Stimulated activated effector memory CD8-positive, alpha-beta T cell treated with anti-CD3 and anti-CD28 coated beads, Interleukin-12 subunit alpha, Interleukin-12 subunit beta, amount 100 ng/mL, for 72 hours (primary cell): ENCODE measurements around the gene SLC26A1.
A peak's percentile ranks its signal among the peaks of the same experiment; 100 is the strongest.

Experiments
- ATAC-seq: fragments of 150-1000 bp; cut with Tn5 transposase; 2 replicates; pipeline ENCODE4 v1.10.0; 2021
- DNase-seq, 2 donors: peaks; one replicate each; pipeline ENCODE4 v3.0.0; 2021 to 2022; ENCODE audit warnings: low spot score in 2 of 2
- H3K27ac Mint-ChIP-seq: one replicate; pipeline ENCODE4 v1.8.0; 2022; ENCODE audit warnings: mild to moderate bottlenecking, mixed read lengths
- H3K36me3 Mint-ChIP-seq: one replicate; pipeline ENCODE4 v1.8.0; 2022; ENCODE audit warnings: mild to moderate bottlenecking, mixed read lengths
- H3K4me1 Mint-ChIP-seq: one replicate; pipeline ENCODE4 v1.8.0; 2022; ENCODE audit warnings: mixed read lengths
- H3K4me3 Mint-ChIP-seq: one replicate; pipeline ENCODE4 v1.8.0; 2022; ENCODE audit warnings: mild to moderate bottlenecking, mixed read lengths
- H3K9me3 Mint-ChIP-seq: one replicate; pipeline ENCODE4 v1.8.0; 2022; ENCODE audit warnings: mixed read lengths

SLC26A1 gene

DNA sequence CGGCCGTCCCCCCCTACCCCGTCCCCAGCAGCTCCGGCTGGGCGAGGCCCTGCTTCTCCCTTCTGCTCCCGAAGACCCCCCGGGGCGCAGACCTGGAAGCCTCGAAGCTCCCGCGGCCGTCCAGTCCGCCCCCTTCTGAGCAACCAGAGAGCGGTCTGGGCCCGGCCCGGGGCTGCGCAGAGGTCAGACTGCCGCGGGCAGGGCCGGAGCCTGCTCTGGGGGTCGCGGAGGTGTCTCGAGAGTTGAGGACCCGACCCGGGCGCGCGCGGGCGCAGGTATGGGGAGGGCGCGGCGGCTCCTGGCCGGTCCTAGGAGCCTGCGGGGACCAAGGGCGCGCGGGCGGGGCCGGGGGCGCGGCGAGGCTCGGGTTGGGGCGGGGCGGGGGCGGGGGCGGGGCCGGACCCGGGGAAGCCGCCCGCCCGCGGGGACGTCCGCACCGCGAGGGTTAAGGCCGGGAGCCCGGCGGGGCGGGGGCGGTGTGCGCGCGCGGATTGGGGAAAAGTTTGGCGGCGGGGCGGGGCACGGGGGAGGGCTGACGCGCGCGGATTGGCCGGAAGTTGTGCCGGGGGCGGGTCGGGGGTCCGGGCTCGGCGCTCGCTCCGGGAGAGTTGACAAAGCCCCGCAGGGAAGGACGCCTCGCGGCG lies 17.9 kb upstream of the SLC26A1 start, which contains the start of gene FGFRL1:
TSS of gene FGFRL1 (plus strand) at position 605 of the 644 bp plus-strand sequence. CDS start 860 bp downstream, outside the sequence.
- Mint-ChIP-seq H3K4me1 (peaks cover 16% of the 10 kb centered on the region), H3K4me3 (peak within 1 kb of the TSS; percentile 89), H3K36me3 (peaks cover 7% of the 10 kb centered on the region), H3K9me3 (no peaks in the 10 kb centered on the region), H3K27ac (peak within 1 kb of the TSS; percentile 90)
- DNase-seq: peak; percentile 86 to 91
- peak; percentile 56 for ATAC-seq

DNA sequence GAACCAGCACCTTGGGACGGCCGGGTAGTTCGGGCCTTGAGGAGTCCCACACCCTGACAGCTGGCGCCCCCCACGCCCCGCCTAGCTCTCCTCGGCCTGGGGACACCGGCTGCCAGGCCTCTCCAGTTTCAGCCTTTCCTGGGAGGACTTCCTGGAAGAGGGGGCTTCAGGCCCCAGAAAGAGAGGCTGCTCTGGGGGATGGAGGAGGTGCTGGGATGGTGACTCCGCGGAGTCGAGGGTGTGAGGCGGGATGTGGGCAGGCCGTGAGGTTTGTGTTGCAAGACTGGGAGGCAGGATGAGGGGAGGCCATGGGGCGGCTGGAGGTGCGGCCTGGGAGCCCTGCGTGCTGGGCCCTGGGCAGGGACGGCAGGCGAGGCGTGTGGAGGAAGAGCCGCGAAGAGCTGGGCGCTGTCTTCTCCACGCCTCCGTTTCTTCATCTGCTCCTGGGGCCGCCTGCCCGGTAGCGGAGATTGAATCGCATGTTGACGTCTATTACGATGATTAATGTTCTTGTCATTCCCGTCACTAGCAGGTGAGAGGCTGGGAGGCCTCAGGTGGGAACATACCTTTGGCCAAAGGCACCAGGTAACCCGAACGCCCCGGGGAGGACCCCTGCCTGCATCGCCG lies 17.3 kb upstream of the SLC26A1 start:
- H3K4me3 Mint-ChIP-seq: peak overlapping the region; percentile 89
- peaks cover 7% of the 10 kb centered on the region for H3K36me3 Mint-ChIP-seq
- H3K27ac Mint-ChIP-seq: peak overlapping the region; percentile 90
- DNase-seq (peak; percentile 55 to 88), ATAC-seq (peak; percentile 75)
- peaks cover 16% of the 10 kb centered on the region for H3K4me1 Mint-ChIP-seq
- no peaks in the 10 kb centered on the region for H3K9me3 Mint-ChIP-seq

DNA sequence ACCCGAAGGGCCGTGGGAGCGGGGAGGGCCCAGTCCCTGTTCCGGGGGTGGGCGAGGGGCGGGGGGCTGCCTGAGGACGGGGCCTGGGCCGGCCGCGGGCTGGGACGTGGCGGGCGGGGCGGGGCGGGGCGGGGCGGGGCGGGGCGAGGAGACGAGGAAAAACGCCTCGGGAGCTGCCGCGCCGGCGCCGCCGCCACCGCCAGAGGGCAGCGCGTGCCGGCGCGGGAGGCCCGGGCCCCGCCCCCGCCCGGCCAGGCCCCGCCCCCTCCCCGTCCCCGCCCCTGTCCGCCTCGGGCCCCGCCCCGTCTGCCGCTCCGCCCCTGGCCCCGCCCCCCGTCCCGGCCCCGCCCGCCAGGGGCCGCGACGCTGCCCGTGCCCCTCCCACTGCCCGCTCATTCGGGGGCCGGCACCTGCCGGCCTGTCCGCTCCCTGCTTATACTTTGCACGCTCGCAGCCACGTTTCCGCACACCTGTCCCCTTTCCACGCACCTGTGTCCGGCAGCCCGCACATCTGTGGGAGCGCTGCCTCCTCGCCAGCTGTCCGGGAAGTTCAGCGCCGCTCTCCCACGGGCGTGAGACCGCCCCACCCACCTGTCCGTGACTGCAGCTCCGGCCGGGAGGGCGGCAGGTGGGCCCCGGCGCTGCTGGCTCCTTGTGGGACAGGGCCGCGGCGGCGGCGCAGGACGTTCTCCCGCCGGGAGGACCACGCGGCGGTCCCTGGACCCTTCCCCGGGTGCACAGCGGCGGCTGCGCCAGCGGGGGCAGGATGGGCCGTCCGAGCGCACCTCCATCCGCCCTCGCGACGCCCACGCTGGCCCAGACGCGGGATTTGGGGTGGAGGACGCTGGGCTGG lies 16.6 kb upstream of the SLC26A1 start:
- Mint-ChIP-seq H3K36me3 (peaks cover 7% of the 10 kb centered on the region), H3K27ac (peak overlapping the region; percentile 90), H3K4me3 (peak overlapping the region; percentile 89), H3K9me3 (no peaks in the 10 kb centered on the region), H3K4me1 (peaks cover 16% of the 10 kb centered on the region)
- peak; percentile 43 for ATAC-seq
- peak; percentile 75 to 85 for DNase-seq

GRCh38 chr4:1008840-1009541 lies 15.8 kb upstream of the SLC26A1 start:
- H3K27ac Mint-ChIP-seq: peak overlapping the region; percentile 83
- H3K4me3 Mint-ChIP-seq: peak overlapping the region; percentile 89
- H3K9me3 Mint-ChIP-seq: no peaks in the 10 kb centered on the region
- ATAC-seq (peak; percentile 3), DNase-seq (peak; percentile 41 to 79)
- H3K36me3 Mint-ChIP-seq: peaks cover 7% of the 10 kb centered on the region
- H3K4me1 Mint-ChIP-seq: peaks cover 16% of the 10 kb centered on the region

DNA sequence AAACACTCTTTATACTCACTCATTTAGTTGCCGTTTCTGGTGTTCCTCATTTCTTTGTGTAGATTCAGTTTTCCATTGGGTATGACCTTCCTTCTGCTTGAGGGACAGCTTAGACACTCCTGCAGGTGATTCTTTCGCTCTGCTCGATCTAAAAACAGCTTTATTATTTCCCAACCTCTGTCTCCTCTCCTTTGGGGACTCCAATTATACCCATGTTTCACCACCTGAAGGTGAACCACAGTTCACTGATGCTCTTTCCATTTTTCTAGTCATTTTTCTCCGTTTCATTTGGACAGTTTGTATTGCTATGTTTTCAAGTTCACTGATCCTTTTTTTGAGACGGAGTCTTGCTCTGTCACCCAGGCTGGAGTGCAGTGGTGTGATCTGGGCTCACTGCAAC lies 13.7 kb upstream of the SLC26A1 start:
- H3K27ac Mint-ChIP-seq: no peak overlapping the region
- peaks cover 7% of the 10 kb centered on the region for H3K36me3 Mint-ChIP-seq
- DNase-seq: no peak
- no peak overlapping the region for H3K4me3 Mint-ChIP-seq
- ATAC-seq: no peak
- H3K4me1 Mint-ChIP-seq: peaks cover 16% of the 10 kb centered on the region
- H3K9me3 Mint-ChIP-seq: no peaks in the 10 kb centered on the region

GRCh38 chr4:1004557-1005485 lies 11.6 kb upstream of the SLC26A1 start:
- peaks cover 9% of the 10 kb centered on the region for H3K4me1 Mint-ChIP-seq
- no peak for ATAC-seq

GRCh38 chr4:1004071-1004418 lies 10.8 kb upstream of the SLC26A1 start:
- ATAC-seq (no peak), DNase-seq (no peak)
- Mint-ChIP-seq H3K9me3 (no peaks in the 10 kb centered on the region), H3K4me1 (peaks cover 6% of the 10 kb centered on the region), H3K36me3 (no peaks in the 10 kb centered on the region), H3K4me3 (no peak overlapping the region), H3K27ac (no peak overlapping the region)

More at GRCh38 chr4:1004557-1005485, 11.6 kb upstream of the SLC26A1 start:
- Mint-ChIP-seq H3K4me3 (no peak overlapping the region), H3K36me3 (no peaks in the 10 kb centered on the region), H3K27ac (no peak overlapping the region), H3K9me3 (no peaks in the 10 kb centered on the region)
- no peak for DNase-seq

- H3K27ac Mint-ChIP-seq: no peak overlapping the region
- H3K36me3 Mint-ChIP-seq: no peaks in the 10 kb centered on the region
- peaks cover under 1% of the 10 kb centered on the region for H3K4me1 Mint-ChIP-seq
- DNase-seq (no peak), ATAC-seq (no peak)
- H3K9me3 Mint-ChIP-seq: no peaks in the 10 kb centered on the region
- H3K4me3 Mint-ChIP-seq: no peak overlapping the region
Observed at GRCh38 chr4:1003271-1004070, 10.3 kb upstream of the SLC26A1 start.

DNA sequence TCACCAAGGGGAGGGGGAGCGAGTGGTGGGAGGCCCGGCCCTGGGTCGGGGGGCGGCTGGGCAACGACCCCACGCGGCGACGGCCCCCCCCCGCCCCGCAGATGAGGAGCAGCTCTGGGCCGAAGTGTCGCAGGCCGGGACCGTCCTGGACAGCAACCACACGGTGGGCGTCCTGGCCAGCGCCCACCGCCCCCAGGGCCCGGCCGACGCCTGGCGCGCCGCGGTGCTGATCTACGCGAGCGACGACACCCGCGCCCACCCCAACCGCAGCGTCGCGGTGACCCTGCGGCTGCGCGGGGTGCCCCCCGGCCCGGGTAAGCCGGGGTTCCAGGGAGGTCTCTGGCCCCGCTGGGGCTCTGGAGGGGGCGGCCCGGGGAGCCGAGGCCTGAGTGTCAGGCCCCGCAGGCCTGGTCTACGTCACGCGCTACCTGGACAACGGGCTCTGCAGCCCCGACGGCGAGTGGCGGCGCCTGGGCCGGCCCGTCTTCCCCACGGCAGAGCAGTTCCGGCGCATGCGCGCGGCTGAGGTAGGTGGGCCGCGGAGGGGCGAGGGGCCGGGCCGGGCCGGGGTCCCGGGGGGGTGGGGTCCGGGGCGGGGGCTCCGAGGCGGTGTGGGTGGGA lies 9.5 kb upstream of the SLC26A1 start:
- Mint-ChIP-seq H3K4me3 (no peak overlapping the region), H3K36me3 (no peaks in the 10 kb centered on the region), H3K9me3 (no peaks in the 10 kb centered on the region), H3K4me1 (no peaks in the 10 kb centered on the region), H3K27ac (no peak overlapping the region)
- DNase-seq: no peak
- ATAC-seq: no peak

- H3K36me3 Mint-ChIP-seq: no peaks in the 10 kb centered on the region
- H3K9me3 Mint-ChIP-seq: no peaks in the 10 kb centered on the region
- no peak overlapping the region for H3K4me3 Mint-ChIP-seq
- H3K27ac Mint-ChIP-seq: no peak overlapping the region
- ATAC-seq (no peak), DNase-seq (no peak)
- H3K4me1 Mint-ChIP-seq: no peaks in the 10 kb centered on the region
Observed at GRCh38 chr4:1002131-1002630, 9.0 kb upstream of the SLC26A1 start.

- Mint-ChIP-seq H3K27ac (no peak overlapping the region), H3K9me3 (no peaks in the 10 kb centered on the region), H3K4me1 (no peaks in the 10 kb centered on the region), H3K4me3 (no peak overlapping the region), H3K36me3 (no peaks in the 10 kb centered on the region)
- DNase-seq (no peak), ATAC-seq (no peak)
Observed at GRCh38 chr4:1001561-1002130, 8.4 kb upstream of the SLC26A1 start.

GRCh38 chr4:1000686-1001260 lies 7.6 kb upstream of the SLC26A1 start:
- ATAC-seq: no peak

More at GRCh38 chr4:1000686-1001260, 7.6 kb upstream of the SLC26A1 start:
- DNase-seq: no peak
- H3K36me3 Mint-ChIP-seq: no peaks in the 10 kb centered on the region
- no peaks in the 10 kb centered on the region for H3K4me1 Mint-ChIP-seq
- H3K9me3 Mint-ChIP-seq: no peaks in the 10 kb centered on the region
- no peak overlapping the region for H3K4me3 Mint-ChIP-seq
- no peak overlapping the region for H3K27ac Mint-ChIP-seq
